GM21825 (cell line): ENCODE data around the gene MRPS24.
"Not testable (repeated sequence)": the region's sequence is repeated elsewhere in the genome, so short reads cannot be mapped to it uniquely, and the experiment has no call there.

Experiments used
- ATAC-seq: cut with Tn5 transposase; IDR thresholded peaks from one replicate; pipeline ENCODE4 v1.9.1; 2021; ENCODE audit warnings: mild to moderate bottlenecking, moderate library complexity; ENCODE audit not compliant: unreplicated experiment

MRPS24 gene

DNA sequence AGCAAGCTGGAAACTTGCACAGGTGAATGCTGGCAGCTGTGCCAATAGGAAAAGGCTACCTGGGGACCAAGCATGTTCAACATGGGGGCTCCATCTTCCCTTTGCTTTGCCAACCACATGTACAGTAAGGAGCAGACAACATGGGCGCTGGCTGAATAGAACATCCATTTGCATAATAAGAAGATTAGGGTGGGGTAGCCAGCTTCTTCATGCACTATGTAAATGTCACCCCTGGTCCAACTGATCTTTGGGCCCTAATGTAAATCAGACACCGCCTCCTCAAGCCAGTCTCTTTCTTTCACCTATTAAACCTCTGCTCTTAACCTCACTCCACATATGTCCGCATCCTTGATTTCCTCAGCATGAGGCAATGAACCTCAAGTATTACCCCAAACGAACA, 26.0 kb downstream of the MRPS24 start:
- no peak for ATAC-seq

DNA sequence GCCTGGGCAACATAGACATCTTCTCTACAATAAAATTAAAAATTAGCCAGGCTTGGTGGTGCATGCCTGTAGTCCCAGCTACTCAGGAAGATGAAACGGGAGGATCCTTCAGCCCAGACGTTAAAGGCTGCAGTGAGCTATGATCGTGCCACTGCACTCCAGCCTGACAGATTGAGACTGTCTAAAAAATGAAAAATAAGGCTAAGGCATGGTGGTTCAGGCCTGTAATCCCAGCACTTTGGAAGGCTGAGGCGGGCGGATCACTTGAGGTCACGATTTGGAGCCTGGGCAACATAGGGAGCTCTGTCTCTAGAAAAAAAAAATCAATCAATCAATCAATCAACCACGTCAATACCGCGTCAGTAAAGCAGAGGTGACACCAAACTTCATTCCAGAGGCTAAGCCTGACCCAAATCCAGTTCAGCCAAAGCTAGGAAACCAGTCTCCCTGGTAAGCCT, 31.1 kb downstream of the MRPS24 start:
- ATAC-seq: no peak

DNA sequence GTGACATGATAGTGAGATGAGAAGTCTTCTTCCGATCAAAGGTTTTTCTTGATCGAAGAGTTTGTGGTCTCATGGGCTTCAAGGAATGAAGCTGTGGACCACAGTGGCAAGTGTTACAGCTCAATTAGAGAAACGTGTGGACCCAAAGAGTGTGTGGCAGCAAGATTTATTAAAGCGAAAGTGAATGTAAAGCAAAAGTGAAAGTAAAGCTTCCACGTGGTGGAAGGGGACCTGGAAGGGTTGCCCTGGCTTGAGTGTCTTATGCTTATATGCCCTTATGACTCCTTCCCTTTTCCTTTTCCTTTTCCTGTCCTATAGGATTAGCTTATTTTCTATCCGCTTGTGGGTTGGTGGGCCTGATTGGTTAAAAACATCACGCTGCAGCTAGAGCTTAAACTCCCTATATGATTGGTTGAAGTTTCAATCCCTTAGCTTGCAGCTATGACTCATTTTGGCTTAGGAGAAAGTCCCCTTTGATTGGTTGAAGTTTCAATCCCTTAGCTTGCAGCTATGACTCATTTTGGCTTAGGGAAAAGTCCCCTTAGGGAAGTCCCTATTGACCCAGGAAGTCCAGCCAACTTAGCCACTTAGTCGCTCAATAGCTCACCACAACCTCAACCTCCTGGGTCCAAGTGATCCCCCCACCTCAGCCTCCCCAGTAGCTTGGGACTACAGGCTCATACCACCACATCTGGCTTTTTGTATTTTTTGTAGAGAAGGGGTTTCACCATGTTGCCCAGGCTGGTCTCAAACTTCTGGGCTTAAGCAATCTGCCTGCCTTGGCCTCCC, 34.7 kb downstream of the MRPS24 start:
- peak; percentile 49 for ATAC-seq

DNA sequence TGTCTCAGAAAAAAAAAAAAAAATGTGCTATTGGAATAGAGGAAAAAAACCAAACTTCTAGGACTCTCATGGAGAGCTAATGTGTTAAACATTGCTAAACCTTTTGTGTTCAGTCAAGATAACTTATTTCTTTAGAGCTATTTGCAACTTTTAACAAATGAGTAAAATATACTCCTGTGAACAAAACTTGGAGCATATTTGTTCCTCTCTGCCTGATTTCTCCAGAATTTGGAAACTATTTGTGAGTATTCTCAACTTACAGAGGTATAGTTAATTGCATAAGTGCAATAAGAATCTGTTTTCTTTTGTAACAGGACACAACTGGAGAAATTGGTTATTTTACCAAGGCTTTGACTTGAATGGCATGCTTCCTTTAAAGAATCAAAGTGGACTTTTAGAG, 38.4 kb downstream of the MRPS24 start:
- ATAC-seq: not testable (repeated sequence)

DNA sequence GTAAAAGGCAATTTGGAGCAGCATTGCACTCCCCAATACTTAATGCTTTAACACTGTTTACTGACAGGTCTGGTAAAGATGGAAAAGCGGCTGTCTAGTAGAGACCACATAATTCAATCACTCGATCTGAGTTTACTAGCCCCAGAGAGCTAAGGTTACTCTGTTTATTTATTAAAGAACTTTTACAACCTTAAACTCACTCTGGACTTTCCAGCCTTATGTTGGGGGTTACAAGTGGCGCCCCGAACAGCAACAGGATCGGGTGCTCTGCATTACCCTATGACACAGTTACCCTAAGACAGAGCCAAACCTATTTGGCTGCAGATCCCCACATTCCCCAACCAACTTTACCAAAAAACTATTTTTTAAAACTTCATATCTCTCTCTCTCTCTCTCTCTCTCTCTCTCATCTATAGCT, 43.9 kb downstream of the MRPS24 start:
- ATAC-seq: no peak

DNA sequence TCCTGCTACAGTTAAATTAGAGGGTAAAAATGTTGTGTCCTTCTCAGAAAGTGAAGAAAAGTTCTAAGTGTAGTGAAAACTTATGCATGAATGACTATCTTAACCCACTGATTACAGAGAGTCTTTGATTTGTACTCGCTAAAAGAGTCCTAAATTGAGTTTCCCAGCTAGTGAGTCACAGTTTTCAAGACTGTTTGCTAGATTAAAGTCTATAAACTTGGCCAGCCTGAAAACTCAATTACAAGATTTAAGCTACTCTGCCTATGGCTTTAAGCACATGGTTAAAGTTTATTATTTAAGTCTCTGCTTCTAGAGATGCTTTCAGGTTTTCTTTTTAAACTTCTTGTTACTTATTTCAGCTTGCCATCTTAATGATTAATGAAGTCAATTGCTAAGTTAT, 44.4 kb downstream of the MRPS24 start:
- ATAC-seq: no peak

DNA sequence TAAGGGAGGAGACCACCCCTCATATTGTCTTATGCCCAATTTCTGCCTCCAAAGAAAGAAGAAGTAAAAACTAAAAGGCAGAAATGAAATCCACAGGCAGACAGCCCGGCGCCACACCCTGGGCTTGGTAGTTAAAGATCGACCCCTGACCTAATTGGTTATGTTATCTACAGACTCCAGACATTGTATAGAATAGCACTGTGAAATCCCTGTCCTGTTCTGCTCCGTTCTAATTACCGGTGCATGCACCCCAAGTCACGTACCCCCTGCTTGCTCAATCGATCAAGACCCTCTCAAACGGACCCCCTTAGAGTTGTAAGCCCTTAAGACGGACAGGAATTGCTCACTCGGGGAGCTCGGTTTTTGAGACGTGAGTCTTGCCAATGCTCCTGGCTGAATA, 44.8 kb downstream of the MRPS24 start:
- ATAC-seq: not testable (repeated sequence)

DNA sequence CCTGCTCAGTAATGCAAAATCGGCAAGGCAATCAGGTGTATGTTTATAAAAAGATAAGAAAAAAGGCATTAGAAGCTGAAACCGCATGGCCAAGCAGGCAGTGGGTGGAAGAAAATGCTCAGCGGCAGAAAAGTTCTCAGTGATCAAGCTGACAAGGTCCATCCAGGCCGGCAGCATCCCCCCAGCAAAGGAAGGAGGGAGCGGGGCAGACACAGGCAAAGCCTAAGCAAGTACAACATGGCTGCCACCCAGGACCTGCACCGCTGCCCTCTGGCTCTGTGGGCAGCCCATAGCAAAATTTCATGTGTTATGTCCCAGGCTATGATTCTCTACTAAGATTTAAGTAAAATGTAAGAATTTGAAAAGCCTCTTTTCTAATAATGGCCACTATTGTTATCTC, 45.4 kb downstream of the MRPS24 start:
- ATAC-seq: no peak

DNA sequence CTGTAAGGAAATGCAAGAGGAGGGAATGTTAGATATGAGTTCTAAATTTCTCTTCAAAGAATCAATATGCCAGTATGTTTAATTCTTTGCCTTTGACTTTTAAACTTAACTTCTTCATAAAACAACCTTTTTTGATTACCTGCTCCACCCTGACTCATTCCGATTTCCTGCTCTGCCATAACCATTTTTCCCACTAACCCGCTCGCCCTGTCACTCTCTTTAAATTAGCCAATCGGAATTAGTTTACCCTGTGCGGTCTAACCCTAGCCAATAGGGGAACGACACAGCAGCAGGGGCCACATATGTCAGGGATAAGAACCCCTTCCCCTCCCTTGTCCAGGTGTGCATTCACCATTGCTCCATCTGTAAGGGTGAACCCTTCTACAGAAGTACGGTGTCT, 45.9 kb downstream of the MRPS24 start:
- not testable (repeated sequence) for ATAC-seq
